ENCODE data around the gene C20orf141.
A peak's percentile ranks its signal among the peaks of the same experiment; 100 is the strongest.
"Not testable (repeated sequence)": the region's sequence is repeated elsewhere in the genome, so short reads cannot be mapped to it uniquely, and the experiment has no call there.

The C20orf141 gene

GRCh38 chr20:2814587-2815051, at the start of gene C20orf141:
C20orf141 (plus strand) TSS chr20:2814987; CDS start chr20:2815185, 198 bp downstream.
- peak in 2 of 3 donors; percentile 35 to 67 for DNase-seq

GRCh38 chr20:2767768-2768631, 46.8 kb upstream of the C20orf141 start:
- no peak for DNase-seq

- no peak for DNase-seq
Measured at GRCh38 chr20:2768632-2769015, 46.2 kb upstream of the C20orf141 start.

- DNase-seq = not testable (repeated sequence)
Measured at GRCh38 chr20:2770091-2770490, 44.7 kb upstream of the C20orf141 start.

GRCh38 chr20:2771631-2772080, 43.1 kb upstream of the C20orf141 start:
- DNase-seq = peak; percentile 21 to 29 (median 24)

GRCh38 chr20:2773812-2774211, 41.0 kb upstream of the C20orf141 start:
- no peak for DNase-seq

- no peak for DNase-seq
Measured at GRCh38 chr20:2775139-2775538, 39.6 kb upstream of the C20orf141 start.

GRCh38 chr20:2778602-2779321, 36.0 kb upstream of the C20orf141 start:
- no peak for DNase-seq

- no peak for DNase-seq
Measured at GRCh38 chr20:2780948-2781347, 33.8 kb upstream of the C20orf141 start.

- DNase-seq = no peak
Measured at GRCh38 chr20:2783908-2784566, 30.8 kb upstream of the C20orf141 start.

- DNase-seq = no peak
Measured at GRCh38 chr20:2793471-2793870, 21.3 kb upstream of the C20orf141 start.

- no peak for DNase-seq
Measured at GRCh38 chr20:2794202-2794748, 20.5 kb upstream of the C20orf141 start.

- no peak for DNase-seq
Measured at GRCh38 chr20:2794866-2795447, 19.8 kb upstream of the C20orf141 start.

GRCh38 chr20:2795451-2795850, 19.3 kb upstream of the C20orf141 start:
- peak; percentile 32 to 36 (median 34) for DNase-seq

- no peak for DNase-seq
Measured at GRCh38 chr20:2796011-2796660, 18.7 kb upstream of the C20orf141 start.

- DNase-seq = peak in 2 of 3 donors; percentile 29 to 31
Measured at GRCh38 chr20:2797136-2797983, 17.4 kb upstream of the C20orf141 start.

- DNase-seq = no peak
Measured at GRCh38 chr20:2798095-2798805, 16.5 kb upstream of the C20orf141 start.

- no peak for DNase-seq
Measured at GRCh38 chr20:2798814-2799213, 16.0 kb upstream of the C20orf141 start.

- DNase-seq = no peak
Measured at GRCh38 chr20:2799271-2799670, 15.5 kb upstream of the C20orf141 start.
